ENCODE results near the gene CLPX. TPM values are rescaled to one million over a fixed set of nuclear protein-coding genes. Genes with fewer than 3 reads are reported as not detected.

CLPX gene
- total RNA-seq, 2 experiments from 2014 or later: 26.0 to 53.3 TPM

DNA sequence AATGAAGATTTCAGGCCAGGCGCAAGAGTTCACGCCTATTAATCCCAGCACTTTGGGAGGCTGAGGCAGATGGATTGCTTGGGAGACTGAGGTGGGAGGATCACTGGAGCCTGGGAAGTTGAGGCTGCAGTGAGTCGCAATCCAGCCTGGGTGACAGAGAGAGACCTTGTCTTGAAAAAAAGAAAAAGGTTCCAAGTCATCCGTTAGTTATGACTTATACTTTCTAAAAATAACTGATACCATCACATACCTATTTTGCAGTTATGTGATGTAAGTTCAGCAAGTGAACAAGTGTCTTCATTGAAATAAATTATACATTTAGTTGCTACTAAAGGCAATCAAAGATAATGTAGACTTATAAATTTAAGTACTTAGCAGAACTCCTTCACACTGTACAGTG, 22.1 kb downstream of the CLPX start:
- H3K4me3 ChIP-seq (ENCODE audit: low read depth, low read length, poor library complexity, severe bottlenecking): no peak overlapping the region
- H3K36me3 ChIP-seq (ENCODE audit: insufficient read depth, low read length): peaks cover 72% of the 10 kb centered on the region
- H3K27ac ChIP-seq (ENCODE audit: low read depth, low read length, poor library complexity, severe bottlenecking): no peak overlapping the region
- H3K9me3 ChIP-seq (ENCODE audit: low read length): no peaks in the 10 kb centered on the region
- POLR2A ChIA-PET: no interaction called here
- BruUV-seq (replicated peaks): no TSS peak
- no peaks in the 10 kb centered on the region for H3K4me1 ChIP-seq (ENCODE audit: insufficient read depth, low read length, poor library complexity, severe bottlenecking)
- TF ChIP-seq, protein P1, sequence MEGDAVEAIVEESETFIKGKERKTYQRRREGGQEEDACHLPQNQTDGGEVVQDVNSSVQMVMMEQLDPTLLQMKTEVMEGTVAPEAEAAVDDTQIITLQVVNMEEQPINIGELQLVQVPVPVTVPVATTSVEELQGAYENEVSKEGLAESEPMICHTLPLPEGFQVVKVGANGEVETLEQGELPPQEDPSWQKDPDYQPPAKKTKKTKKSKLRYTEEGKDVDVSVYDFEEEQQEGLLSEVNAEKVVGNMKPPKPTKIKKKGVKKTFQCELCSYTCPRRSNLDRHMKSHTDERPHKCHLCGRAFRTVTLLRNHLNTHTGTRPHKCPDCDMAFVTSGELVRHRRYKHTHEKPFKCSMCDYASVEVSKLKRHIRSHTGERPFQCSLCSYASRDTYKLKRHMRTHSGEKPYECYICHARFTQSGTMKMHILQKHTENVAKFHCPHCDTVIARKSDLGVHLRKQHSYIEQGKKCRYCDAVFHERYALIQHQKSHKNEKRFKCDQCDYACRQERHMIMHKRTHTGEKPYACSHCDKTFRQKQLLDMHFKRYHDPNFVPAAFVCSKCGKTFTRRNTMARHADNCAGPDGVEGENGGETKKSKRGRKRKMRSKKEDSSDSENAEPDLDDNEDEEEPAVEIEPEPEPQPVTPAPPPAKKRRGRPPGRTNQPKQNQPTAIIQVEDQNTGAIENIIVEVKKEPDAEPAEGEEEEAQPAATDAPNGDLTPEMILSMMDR (conservative IDR thresholded peaks at IDR 0.05; ENCODE audit: low read length): no peak
- TF ChIP-seq EZH2phosphoT487 (IDR thresholded peaks at IDR 0.05; ENCODE audit: borderline replicate concordance, low read depth, low read length): no peak
- intact Hi-C loops (cut with micrococcal nuclease; ENCODE audit: unreplicated experiment): no loop called here
- CTCF ChIA-PET (ENCODE audit: unreplicated experiment): no interaction called here
- no peaks in the 10 kb centered on the region for H3K9me2 ChIP-seq (ENCODE audit: insufficient read depth, low read length)
- no peak for DNase-seq (ENCODE audit: low spot score)
- no peak overlapping the region for H3K4me2 ChIP-seq (ENCODE audit: low read length)
- H3K79me2 ChIP-seq (ENCODE audit: insufficient read depth, low read depth, low read length): no peaks in the 10 kb centered on the region
- H4K20me1 ChIP-seq (ENCODE audit: insufficient read depth, low read length): no peaks in the 10 kb centered on the region
- no peak overlapping the region for H2AFZ ChIP-seq (ENCODE audit: low read length)

DNA sequence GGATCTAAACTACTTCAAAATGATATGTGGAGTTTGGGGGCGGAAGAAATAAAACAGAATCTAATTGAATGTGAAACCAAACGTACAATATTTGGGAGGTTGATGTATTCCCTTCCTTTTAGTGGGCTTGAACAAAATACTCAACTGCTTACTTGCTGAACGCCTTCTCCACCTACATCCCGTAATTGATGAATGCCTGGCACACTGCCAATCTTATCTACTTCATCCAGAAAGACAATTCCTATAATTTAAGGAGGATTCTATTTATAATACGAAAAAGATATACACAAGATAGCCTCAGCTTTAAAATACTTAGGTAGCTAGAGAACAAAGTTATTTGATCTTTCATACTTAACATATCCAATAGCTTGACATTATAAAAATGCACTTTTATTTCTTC, 28.4 kb downstream of the CLPX start:
- no peak overlapping the region for H3K4me3 ChIP-seq (ENCODE audit: low read depth, low read length, poor library complexity, severe bottlenecking)
- no peak for DNase-seq (ENCODE audit: low spot score)
- peaks cover 85% of the 10 kb centered on the region for H3K36me3 ChIP-seq (ENCODE audit: insufficient read depth, low read length)
- no peaks in the 10 kb centered on the region for H3K4me1 ChIP-seq (ENCODE audit: insufficient read depth, low read length, poor library complexity, severe bottlenecking)
- no peaks in the 10 kb centered on the region for H3K9me3 ChIP-seq (ENCODE audit: low read length)
- TF ChIP-seq EZH2phosphoT487 (IDR thresholded peaks at IDR 0.05; ENCODE audit: borderline replicate concordance, low read depth, low read length): no peak
- no peaks in the 10 kb centered on the region for H3K79me2 ChIP-seq (ENCODE audit: insufficient read depth, low read depth, low read length)
- H3K4me2 ChIP-seq (ENCODE audit: low read length): no peak overlapping the region
- H2AFZ ChIP-seq (ENCODE audit: low read length): no peak overlapping the region
- CTCF ChIA-PET (ENCODE audit: unreplicated experiment): no interaction called here
- H3K9me2 ChIP-seq (ENCODE audit: insufficient read depth, low read length): no peaks in the 10 kb centered on the region
- no TSS peak for BruUV-seq (replicated peaks)
- H3K27ac ChIP-seq (ENCODE audit: low read depth, low read length, poor library complexity, severe bottlenecking): no peak overlapping the region
- POLR2A ChIA-PET: interaction anchor here (0.7 to 1.0 kb wide), 2 partner anchors 22 to 26 kb away, joined by 3 read pairs; no protein-coding TSS in a partner anchor
- no peaks in the 10 kb centered on the region for H4K20me1 ChIP-seq (ENCODE audit: insufficient read depth, low read length)
- intact Hi-C loops (cut with micrococcal nuclease; ENCODE audit: unreplicated experiment): no loop called here

DNA sequence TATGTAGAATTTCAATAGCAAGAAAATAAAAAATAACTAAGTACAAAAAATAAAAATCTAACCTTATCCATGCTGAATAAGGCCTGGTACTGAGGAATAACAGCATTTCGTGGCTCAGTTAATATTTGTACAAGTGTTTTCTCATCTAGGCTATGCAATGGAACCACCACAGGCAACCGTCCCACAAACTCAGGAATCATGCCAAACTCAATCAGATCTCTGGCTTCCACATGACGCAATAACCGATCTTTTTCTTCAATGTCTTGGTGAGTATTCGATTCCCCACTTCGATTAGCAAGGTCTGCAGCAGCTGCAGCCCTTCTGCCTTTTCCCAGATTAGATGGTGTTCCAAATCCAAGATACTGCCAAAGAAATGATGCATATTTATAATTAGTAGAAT, 30.4 kb downstream of the CLPX start:
- POLR2A ChIA-PET: no interaction called here
- TF ChIP-seq, protein P1 (conservative IDR thresholded peaks at IDR 0.05; ENCODE audit: low read length): no peak
- TF ChIP-seq EZH2phosphoT487 (IDR thresholded peaks at IDR 0.05; ENCODE audit: borderline replicate concordance, low read depth, low read length): no peak

More for the DNA sequence above, 30.4 kb downstream of the CLPX start:
- no TSS peak for BruUV-seq (replicated peaks)
- H3K27ac ChIP-seq (ENCODE audit: low read depth, low read length, poor library complexity, severe bottlenecking): no peak overlapping the region
- no peaks in the 10 kb centered on the region for H4K20me1 ChIP-seq (ENCODE audit: insufficient read depth, low read length)
- no peak overlapping the region for H2AFZ ChIP-seq (ENCODE audit: low read length)
- H3K36me3 ChIP-seq (ENCODE audit: insufficient read depth, low read length): peaks cover 89% of the 10 kb centered on the region
- H3K4me3 ChIP-seq (ENCODE audit: low read depth, low read length, poor library complexity, severe bottlenecking): no peak overlapping the region
- H3K9me3 ChIP-seq (ENCODE audit: low read length): no peaks in the 10 kb centered on the region
- H3K9me2 ChIP-seq (ENCODE audit: insufficient read depth, low read length): no peaks in the 10 kb centered on the region
- intact Hi-C loops (cut with micrococcal nuclease; ENCODE audit: unreplicated experiment): no loop called here
- no peak for DNase-seq (ENCODE audit: low spot score)
- H3K4me2 ChIP-seq (ENCODE audit: low read length): no peak overlapping the region
- H3K79me2 ChIP-seq (ENCODE audit: insufficient read depth, low read depth, low read length): no peaks in the 10 kb centered on the region
- H3K4me1 ChIP-seq (ENCODE audit: insufficient read depth, low read length, poor library complexity, severe bottlenecking): no peaks in the 10 kb centered on the region
- CTCF ChIA-PET (ENCODE audit: unreplicated experiment): no interaction called here

Measured in OCI-LY7 (cell line).